HepG2 (cell line): ENCODE data around the gene SASH1. TPM values are rescaled to one million over a fixed set of nuclear protein-coding genes. Genes with fewer than 3 reads are reported as not detected.

Experiments used
- ATAC-seq: fragments of 200-7000 bp; cut with Tn5 transposase; 3 replicates; pipeline ENCODE4 v1.9.1; 2020; ENCODE audit warnings: mild to moderate bottlenecking, moderate library complexity
- BruUV-seq: library from RNA; stranded (reverse); fragments of 400-500 nt; replicated peaks from 2 replicates; lab custom pipeline; 2021; lab: Mats Ljungman, UMichigan
- CTCF ChIA-PET: fragments of 300-600 bp; formaldehyde crosslinking; extraction: SDS; loops from one replicate; lab custom pipeline; 2021; ENCODE audit warnings: low total read pairs, inconsistent platforms, low intra/inter-chr PET ratio; lab: Yijun Ruan, JAX
- POLR2A ChIA-PET: fragments of 350-600 bp; sonication (Branson Sonifier 250); formaldehyde crosslinking; loops from one replicate; lab custom pipeline; 2020; ENCODE audit warnings: antibody characterized with exemption, inconsistent platforms; lab: Yijun Ruan, JAX
- DNase-seq: peaks from one replicate; pipeline ENCODE4 v3.0.0-alpha.2; 2015; ENCODE audit warnings: low spot score
- FAIRE-seq: peaks from 3 replicates; lab custom pipeline; 2011; peaks lifted over from hg19 to GRCh38; lab: Jason Lieb, UNC
- H2AFZ ChIP-seq: one replicate; pipeline ENCODE4 v1.6.1; 2011; ENCODE audit warnings: low read length, inconsistent platforms
- H3K27ac ChIP-seq: fragments of 300-600 bp; 3 replicates; pipeline ENCODE4 v1.8.0; 2011; ENCODE audit warnings: mixed run types, mild to moderate bottlenecking, mixed read lengths, low read length, inconsistent platforms; ENCODE audit not compliant: insufficient read depth; ENCODE audit errors: extremely low read length
- H3K27me3 ChIP-seq, 2 experiments: fragments of 200-600 bp in 1 of 2; 2 replicates in 1 of 2; 3 replicates in 1 of 2; pipeline versions ENCODE4 v1.6.0 to v1.8.0; 2011; ENCODE audit warnings: low read length in 2 of 2, mild to moderate bottlenecking in 2 of 2, moderate library complexity in 2 of 2, inconsistent platforms in 1 of 2; ENCODE audit not compliant: insufficient read depth in 2 of 2, control insufficient read depth in 1 of 2
- H3K36me3 ChIP-seq, 2 experiments: fragments of 200-600 bp in 1 of 2; replicated peaks in 1 of 2; 2 replicates in 1 of 2; 3 replicates in 1 of 2; pipeline versions ENCODE4 v1.5.1 to v1.8.0; 2011; ENCODE audit warnings: low read length in 2 of 2, inconsistent platforms in 1 of 2; ENCODE audit not compliant: insufficient read depth in 2 of 2, control insufficient read depth in 1 of 2
- H3K4me1 ChIP-seq: 2 replicates; pipeline ENCODE4 v1.5.1; 2012; ENCODE audit warnings: low read length, inconsistent platforms; ENCODE audit not compliant: insufficient read depth
- H3K4me2 ChIP-seq: 2 replicates; pipeline ENCODE4 v1.6.0; 2011; ENCODE audit warnings: low read depth, low read length, inconsistent platforms
- H3K4me3 ChIP-seq, 3 experiments: fragments of 200-600 bp in 1 of 3; sonication (generic), shearing (Covaris generic) in 1 of 3; replicated peaks in 1 of 3; 2 replicates each; pipeline ENCODE4 v1.5.1; 2011 to 2016; ENCODE audit warnings: low read length in 3 of 3, inconsistent platforms in 2 of 3, low read depth in 2 of 3, mild to moderate bottlenecking in 2 of 3, control low read depth in 1 of 3, mixed read lengths in 1 of 3; ENCODE audit not compliant: insufficient read depth in 1 of 3
- H3K79me2 ChIP-seq: one replicate; pipeline ENCODE4 v1.6.1; 2011; ENCODE audit warnings: low read length, inconsistent platforms; ENCODE audit not compliant: insufficient read depth
- H3K9ac ChIP-seq: 2 replicates; pipeline ENCODE4 v1.6.0; 2011; ENCODE audit warnings: mild to moderate bottlenecking, low read depth, low read length, inconsistent platforms; ENCODE audit not compliant: insufficient read depth
- H3K9me3 ChIP-seq: 2 replicates; pipeline ENCODE4 v1.5.1; 2012; ENCODE audit warnings: mild to moderate bottlenecking, low read length
- H4K20me1 ChIP-seq: 2 replicates; pipeline ENCODE4 v1.6.0; 2011; ENCODE audit warnings: inconsistent platforms, mild to moderate bottlenecking, low read length, moderate library complexity; ENCODE audit not compliant: insufficient read depth
- ARHGAP35 ChIP-seq: sonication (generic); formaldehyde crosslinking; IDR thresholded peaks from 2 replicates; pipeline ENCODE4 v1.9.0; 2022; ENCODE audit warnings: mild to moderate bottlenecking, inconsistent platforms, moderate library complexity, missing genetic modification reagents, borderline replicate concordance
- BRD4 ChIP-seq: sonication (generic); formaldehyde crosslinking; IDR thresholded peaks from 2 replicates; pipeline ENCODE4 v1.4.0; 2020; ENCODE audit warnings: missing genetic modification reagents
- GTF2F1 ChIP-seq: fragments of 150-350 bp; IDR thresholded peaks from 2 replicates; pipeline ENCODE4 v1.6.1; 2014; ENCODE audit warnings: low read length
- IRF2 ChIP-seq: IDR thresholded peaks from 2 replicates; pipeline ENCODE4 v1.6.1; 2018; ENCODE audit warnings: missing genetic modification reagents, missing compliant biosample characterization
- KLF9 ChIP-seq: IDR thresholded peaks from 2 replicates; pipeline ENCODE4 v1.6.1; 2016; ENCODE audit warnings: low read depth
- MED1 ChIP-seq: sonication (generic); formaldehyde crosslinking; IDR thresholded peaks from 2 replicates; pipeline ENCODE4 v1.4.0; 2020; ENCODE audit warnings: missing genetic modification reagents
- MZF1 ChIP-seq: sonication (generic); formaldehyde crosslinking; IDR thresholded peaks from 2 replicates; pipeline ENCODE4 v1.8.1; 2023; ENCODE audit warnings: mild to moderate bottlenecking, missing genetic modification reagents, borderline replicate concordance
- PCBP2 ChIP-seq: fragments of 200-400 bp; formaldehyde crosslinking; optimal IDR thresholded peaks from 2 replicates; pipeline ENCODE3; 2018; ENCODE audit warnings: low read length, low read depth; ENCODE audit not compliant: poor library complexity, severe bottlenecking
- PRPF4 ChIP-seq: fragments of 200-400 bp; formaldehyde crosslinking; IDR thresholded peaks from 2 replicates; pipeline ENCODE4 v1.6.1; 2016; ENCODE audit warnings: low read length, low read depth; ENCODE audit not compliant: poor library complexity, severe bottlenecking
- SIX1 ChIP-seq: sonication (generic); formaldehyde crosslinking; IDR thresholded peaks from 2 replicates; pipeline ENCODE4 v1.4.0; 2020; ENCODE audit warnings: missing genetic modification reagents, borderline replicate concordance
- U2AF2 ChIP-seq: fragments of 200-400 bp; formaldehyde crosslinking; IDR thresholded peaks from 2 replicates; pipeline ENCODE4 v1.6.1; 2017; ENCODE audit warnings: low read depth, mild to moderate bottlenecking, low read length
- ZNF20 ChIP-seq: sonication (generic); formaldehyde crosslinking; IDR thresholded peaks from 2 replicates; pipeline ENCODE4 v1.4.0; 2020; ENCODE audit warnings: mild to moderate bottlenecking, moderate library complexity, missing genetic modification reagents
- ZNF274 ChIP-seq: sonication (generic); formaldehyde crosslinking; IDR thresholded peaks from 2 replicates; pipeline ENCODE4 v1.5.1; 2020; ENCODE audit warnings: mild to moderate bottlenecking, missing genetic modification reagents
- ZNF34 ChIP-seq: sonication (generic); formaldehyde crosslinking; IDR thresholded peaks from 2 replicates; pipeline ENCODE4 v1.4.0; 2020; ENCODE audit warnings: mild to moderate bottlenecking, missing genetic modification reagents, borderline replicate concordance
- ZNF354B ChIP-seq: sonication (generic); formaldehyde crosslinking; IDR thresholded peaks from 2 replicates; pipeline ENCODE4 v1.8.0; 2022; ENCODE audit warnings: mild to moderate bottlenecking, missing genetic modification reagents
- ZNF644 ChIP-seq: IDR thresholded peaks from 2 replicates; pipeline ENCODE4 v1.6.1; 2016; ENCODE audit warnings: low read depth
- ZNF775 ChIP-seq: sonication (generic); formaldehyde crosslinking; IDR thresholded peaks from 2 replicates; pipeline ENCODE4 v1.4.0; 2020; ENCODE audit warnings: missing genetic modification reagents, mild to moderate bottlenecking, moderate library complexity, borderline replicate concordance
- WGBS: methylation state at CpG from one replicate; pipeline ENCODE4 v1.1.6; 2017; ENCODE audit warnings: low lambda C conversion rate; 5-methylcytosine and 5-hydroxymethylcytosine counted together
- in situ Hi-C: cut with HindIII; loops from 2 replicates; pipeline ENCODE4 v1.10.0; 2017; ENCODE audit warnings: low pct_unique_long_range_greater_than_20kb; ENCODE audit not compliant: extremely low pct_ligation_motif_present
- intact Hi-C: fragments of 100-400 bp; cut with micrococcal nuclease; formaldehyde crosslinking; loops from one replicate; pipeline ENCODE4 v1.10.0; 2022; ENCODE audit not compliant: unreplicated experiment
- polyA plus RNA-seq, 8 experiments: library from polyadenylated mRNA; depleted of rRNA in 3 of 8; stranded (reverse) in 7 of 8; unstranded in 1 of 8; fragments of >200 nt; fragmentation: Illumina TruSeq in 4 of 8; extraction: Trizol in 4 of 8; gene quantifications; 2 replicates each; pipeline versions ENCODE4 v1.2.1 to v1.2.3, GENCODE V29; 2011 to 2016; ENCODE audit warnings: low read depth in 4 of 8, missing spikeins in 1 of 8, mixed read lengths in 1 of 8; ENCODE audit not compliant: insufficient read depth in 1 of 8
- total RNA-seq, 5 experiments: library from RNA; depleted of rRNA; stranded (reverse); fragments of >200 nt; fragmentation: Illumina TruSeq; extraction: Trizol; gene quantifications; 2 replicates each; pipeline ENCODE4 v1.2.3, GENCODE V29; 2016; ENCODE audit warnings: low read depth in 1 of 5
- TF ChIP-seq, protein P1 (sequence below): IDR thresholded peaks from 2 replicates; pipeline ENCODE4 v1.6.1; 2016; ENCODE audit warnings: missing compliant biosample characterization, missing genetic modification reagents, borderline replicate concordance

The SASH1 gene
- total and polyA plus RNA-seq, 2 of the 13 experiments (the other 11 are each of a cell fraction or from before 2014, with no cell fraction given), result 7.5 to 8.2 TPM

DNA sequence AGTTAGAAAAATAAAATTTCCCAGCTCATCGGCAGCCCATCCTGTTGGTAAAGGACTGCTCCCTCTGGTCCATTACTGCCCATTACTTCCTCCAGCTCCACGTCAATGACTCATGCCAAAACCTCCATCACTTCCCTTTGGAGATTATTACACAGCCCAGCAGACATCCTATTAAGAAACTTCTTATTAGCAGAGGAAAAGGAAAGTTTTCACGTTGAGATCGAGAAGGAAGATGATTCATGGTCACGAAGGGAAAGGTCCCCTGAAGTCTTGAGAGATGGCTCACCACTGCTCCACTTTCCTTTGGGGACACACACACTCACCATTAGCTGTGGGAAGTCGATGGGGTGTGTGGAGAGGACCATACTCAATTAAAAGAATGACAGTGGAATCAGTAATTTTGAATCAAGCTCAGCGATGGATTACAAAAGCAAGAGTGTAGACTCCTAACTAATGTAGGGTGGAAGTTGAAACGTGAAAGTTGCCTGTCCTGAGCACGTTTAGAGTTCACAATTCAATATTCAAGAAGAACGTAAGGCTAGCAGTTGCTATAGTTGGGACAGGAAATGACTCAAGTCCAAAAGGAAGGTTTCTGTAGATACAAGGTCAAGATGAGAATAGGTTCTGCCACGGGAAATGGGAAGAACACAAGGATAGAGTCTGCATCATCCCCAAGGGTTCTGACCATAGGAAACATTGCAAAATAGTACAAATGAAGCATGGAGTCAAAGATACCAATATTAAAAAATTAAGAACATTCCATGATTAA is 21.6 kb downstream of the SASH1 start:
- Histone ChIP-seq H3K79me2 (no peaks in the 10 kb centered on the region), H3K27ac (no peak overlapping the region)
- in situ Hi-C loops, result no loop called here

More for the DNA sequence above, 21.6 kb downstream of the SASH1 start:
- no peaks in the 10 kb centered on the region; a peak in 1 of 5 replicates for H3K36me3 ChIP-seq
- H3K4me2 ChIP-seq, result no peak overlapping the region
- no peak overlapping the region for H2AFZ ChIP-seq
- no peaks in the 10 kb centered on the region for H3K27me3 ChIP-seq
- no peak for TF ChIP-seq PCBP2
- no peak for TF ChIP-seq SIX1 (CRISPR knock-in tag)
- no peak for TF ChIP-seq ZNF644 (CRISPR knock-in tag)
- TF ChIP-seq, protein P1, sequence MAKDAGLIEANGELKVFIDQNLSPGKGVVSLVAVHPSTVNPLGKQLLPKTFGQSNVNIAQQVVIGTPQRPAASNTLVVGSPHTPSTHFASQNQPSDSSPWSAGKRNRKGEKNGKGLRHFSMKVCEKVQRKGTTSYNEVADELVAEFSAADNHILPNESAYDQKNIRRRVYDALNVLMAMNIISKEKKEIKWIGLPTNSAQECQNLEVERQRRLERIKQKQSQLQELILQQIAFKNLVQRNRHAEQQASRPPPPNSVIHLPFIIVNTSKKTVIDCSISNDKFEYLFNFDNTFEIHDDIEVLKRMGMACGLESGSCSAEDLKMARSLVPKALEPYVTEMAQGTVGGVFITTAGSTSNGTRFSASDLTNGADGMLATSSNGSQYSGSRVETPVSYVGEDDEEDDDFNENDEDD, result no peak
- TF ChIP-seq IRF2 (CRISPR knock-in tag), result no peak
- TF ChIP-seq MED1, result no peak
- TF ChIP-seq U2AF2, result no peak
- TF ChIP-seq KLF9 (CRISPR knock-in tag), result no peak
- TF ChIP-seq ZNF20, result no peak
- TF ChIP-seq ZNF34 (CRISPR knock-in tag), result no peak
- no peak for TF ChIP-seq MZF1 (CRISPR knock-in tag)
- no peak for TF ChIP-seq ARHGAP35 (CRISPR knock-in tag)
- TF ChIP-seq ZNF274 (CRISPR knock-in tag), result no peak
- TF ChIP-seq ZNF354B, result no peak
- TF ChIP-seq BRD4 (CRISPR knock-in tag), result no peak
- no peak for TF ChIP-seq ZNF775 (CRISPR knock-in tag)
- TF ChIP-seq PRPF4, result no peak
- TF ChIP-seq GTF2F1, result no peak
- FAIRE-seq, result no peak
- intact Hi-C loops, result no loop called here
- no peak for DNase-seq
- H4K20me1 ChIP-seq, result no peaks in the 10 kb centered on the region
- H3K4me3 ChIP-seq, result no peak overlapping the region
- ChIA-PET CTCF (no interaction called here), POLR2A (interaction anchor here (1.0 kb wide), 1 partner anchor 22 kb away, joined by 3 read pairs; no protein-coding TSS in a partner anchor)
- H3K4me1 ChIP-seq, result no peaks in the 10 kb centered on the region
- H3K9ac ChIP-seq, result no peak overlapping the region
- ATAC-seq, result no peak
- BruUV-seq, result no TSS peak
- no peaks in the 10 kb centered on the region for H3K9me3 ChIP-seq
- whole genome bisulfite sequencing, result 93% methylated on average over 11 of the region's 11 CpGs
